HCT116 (cell line): Measurements from ENCODE around the gene LOXHD1.

Experiments used
- CBX3 ChIP-seq: IDR thresholded peaks from 2 replicates; pipeline ENCODE4 v1.6.1; 2012; ENCODE audit warnings: low read depth
- EGR1 ChIP-seq: IDR thresholded peaks from 2 replicates; pipeline ENCODE4 v1.6.1; 2012; ENCODE audit warnings: low read depth
- JUND ChIP-seq: IDR thresholded peaks from 2 replicates; pipeline ENCODE4 v1.6.1; 2012
- POLR2A ChIP-seq: IDR thresholded peaks from 2 replicates; pipeline ENCODE4 v1.7.0; 2011; ENCODE audit warnings: borderline replicate concordance; ENCODE audit not compliant: insufficient read depth, insufficient read length; ENCODE audit errors: extremely low read depth
- POLR2AphosphoS5 ChIP-seq: IDR thresholded peaks from 2 replicates; pipeline ENCODE4 v1.6.1; 2011; ENCODE audit warnings: mild to moderate bottlenecking, low read depth, low read length, moderate library complexity
- SIN3A ChIP-seq: IDR thresholded peaks from 2 replicates; pipeline ENCODE4 v1.6.1; 2012; ENCODE audit warnings: low read depth
- TF ChIP-seq, protein P1 (sequence below), 3 experiments: fragments of 200-600 bp in 1 of 3; sonication (generic) in 1 of 3; IDR thresholded peaks in 2 of 3; conservative IDR thresholded peaks in 1 of 3; 2 replicates each; pipeline ENCODE4 v1.5.1; 2012 to 2017; ENCODE audit warnings: low read depth in 2 of 3, low read length in 2 of 3, antibody characterized with exemption in 1 of 3, borderline replicate concordance in 1 of 3, control low read depth in 1 of 3, mild to moderate bottlenecking in 1 of 3, mixed read lengths in 1 of 3, mixed run types in 1 of 3, moderate library complexity in 1 of 3; ENCODE audit not compliant: insufficient read depth in 1 of 3
- TF ChIP-seq, protein P2 (sequence below): IDR thresholded peaks from 2 replicates; pipeline ENCODE4 v1.6.1; 2012

DNA sequence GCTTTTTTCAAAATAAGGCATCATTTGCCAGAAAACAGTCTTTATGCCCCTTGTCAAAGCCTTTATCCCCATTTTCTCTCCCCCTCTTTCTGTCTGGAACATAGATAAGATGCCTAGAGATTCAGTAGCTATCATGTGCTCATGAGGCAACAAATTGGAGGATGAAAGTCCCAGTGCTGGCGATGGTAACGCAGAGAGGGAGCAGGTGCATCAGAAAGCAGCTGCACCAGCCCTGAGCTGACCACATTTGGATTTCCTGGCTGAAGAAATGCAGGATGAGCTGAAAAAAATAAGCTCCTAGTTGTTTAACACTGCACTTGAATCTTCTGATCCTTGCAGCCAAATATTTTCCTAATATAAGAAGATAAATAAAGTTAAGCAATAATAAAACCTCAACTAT is 48.0 kb downstream of the LOXHD1 start:
- TF ChIP-seq CBX3 = no peak
- TF ChIP-seq POLR2AphosphoS5 = no peak
- TF ChIP-seq, protein P1, sequence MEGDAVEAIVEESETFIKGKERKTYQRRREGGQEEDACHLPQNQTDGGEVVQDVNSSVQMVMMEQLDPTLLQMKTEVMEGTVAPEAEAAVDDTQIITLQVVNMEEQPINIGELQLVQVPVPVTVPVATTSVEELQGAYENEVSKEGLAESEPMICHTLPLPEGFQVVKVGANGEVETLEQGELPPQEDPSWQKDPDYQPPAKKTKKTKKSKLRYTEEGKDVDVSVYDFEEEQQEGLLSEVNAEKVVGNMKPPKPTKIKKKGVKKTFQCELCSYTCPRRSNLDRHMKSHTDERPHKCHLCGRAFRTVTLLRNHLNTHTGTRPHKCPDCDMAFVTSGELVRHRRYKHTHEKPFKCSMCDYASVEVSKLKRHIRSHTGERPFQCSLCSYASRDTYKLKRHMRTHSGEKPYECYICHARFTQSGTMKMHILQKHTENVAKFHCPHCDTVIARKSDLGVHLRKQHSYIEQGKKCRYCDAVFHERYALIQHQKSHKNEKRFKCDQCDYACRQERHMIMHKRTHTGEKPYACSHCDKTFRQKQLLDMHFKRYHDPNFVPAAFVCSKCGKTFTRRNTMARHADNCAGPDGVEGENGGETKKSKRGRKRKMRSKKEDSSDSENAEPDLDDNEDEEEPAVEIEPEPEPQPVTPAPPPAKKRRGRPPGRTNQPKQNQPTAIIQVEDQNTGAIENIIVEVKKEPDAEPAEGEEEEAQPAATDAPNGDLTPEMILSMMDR (IDR thresholded peaks at IDR 0.05 in 2 of 3, conservative IDR thresholded peaks at IDR 0.05 in 1 of 3; ENCODE audit: borderline replicate concordance in 1 of 3, insufficient read depth in 1 of 3, low read depth in 2 of 3, low read length in 2 of 3) = no peak
- no peak for TF ChIP-seq SIN3A
- no peak for TF ChIP-seq JUND
- TF ChIP-seq EGR1 = no peak
- TF ChIP-seq, protein P2, sequence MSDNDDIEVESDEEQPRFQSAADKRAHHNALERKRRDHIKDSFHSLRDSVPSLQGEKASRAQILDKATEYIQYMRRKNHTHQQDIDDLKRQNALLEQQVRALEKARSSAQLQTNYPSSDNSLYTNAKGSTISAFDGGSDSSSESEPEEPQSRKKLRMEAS = no peak
- no peak for TF ChIP-seq POLR2A
